ENCODE measurements around the gene SYNE1.

The SYNE1 gene

DNA sequence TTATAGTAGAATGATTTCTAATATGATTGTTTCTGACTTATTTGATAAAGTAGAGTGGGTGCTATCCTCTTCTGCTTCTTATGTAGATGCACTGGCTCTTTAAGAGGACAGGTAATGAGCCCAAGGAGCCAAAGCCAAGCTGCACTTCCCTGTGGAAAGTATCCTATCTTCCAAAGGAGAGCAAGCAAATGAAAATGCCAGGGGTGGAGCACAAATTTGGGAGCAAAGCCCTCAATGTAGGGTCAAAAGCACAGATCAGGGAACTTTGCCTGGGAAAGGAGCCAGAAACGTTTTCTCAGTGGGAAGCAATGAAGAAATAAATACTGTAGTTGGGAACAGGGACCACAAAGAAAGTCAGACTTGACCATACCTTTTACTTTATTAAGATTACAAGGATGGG lies 242.9 kb downstream of the SYNE1 start:
- H3K4me3 ChIP-seq (ENCODE audit: low read depth, low read length), result no peak overlapping the region
- DNase-seq (ENCODE audit: low read depth), result no peak

DNA sequence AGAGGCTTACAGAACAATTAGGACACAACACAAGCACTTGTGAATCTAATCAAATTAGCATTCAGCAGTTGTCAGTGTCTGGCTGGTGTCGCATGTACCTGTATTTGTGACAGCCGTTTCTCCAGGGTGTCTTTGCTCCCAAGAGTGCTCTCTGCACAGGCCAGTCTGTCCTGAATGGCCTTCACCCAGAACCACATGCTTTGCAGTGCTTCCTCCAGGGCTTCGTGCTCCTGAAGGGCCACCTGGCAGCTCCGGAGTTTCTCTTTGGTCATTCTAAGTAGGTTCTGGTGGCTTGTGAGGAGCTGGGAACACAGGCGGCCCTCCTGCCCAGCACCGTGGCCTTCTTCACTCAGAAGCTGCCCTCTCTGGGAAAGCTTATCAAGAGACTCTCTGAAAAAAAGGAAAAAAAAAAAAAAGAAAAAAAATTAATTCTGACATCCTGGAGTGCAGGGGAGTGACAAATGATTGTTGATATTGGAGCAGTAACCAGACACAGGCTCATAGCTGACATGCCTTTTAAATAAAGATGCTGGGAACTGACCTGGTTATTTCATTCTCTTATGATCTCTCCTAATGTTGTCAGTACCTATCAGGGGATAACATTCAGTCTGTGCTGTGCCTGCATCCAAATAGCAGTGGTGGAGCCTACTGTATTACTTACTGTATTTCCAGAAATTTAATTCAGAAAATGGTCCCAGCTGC lies 245.8 kb downstream of the SYNE1 start:
- DNase-seq (ENCODE audit: low read depth), result no peak
- H3K4me3 ChIP-seq (ENCODE audit: low read depth, low read length), result no peak overlapping the region

- no peak overlapping the region for H3K4me3 ChIP-seq (ENCODE audit: low read depth, low read length)
- no peak for DNase-seq (ENCODE audit: low read depth)
Measured at GRCh38 chr6:152387091-152387490, 250.1 kb downstream of the SYNE1 start.

DNA sequence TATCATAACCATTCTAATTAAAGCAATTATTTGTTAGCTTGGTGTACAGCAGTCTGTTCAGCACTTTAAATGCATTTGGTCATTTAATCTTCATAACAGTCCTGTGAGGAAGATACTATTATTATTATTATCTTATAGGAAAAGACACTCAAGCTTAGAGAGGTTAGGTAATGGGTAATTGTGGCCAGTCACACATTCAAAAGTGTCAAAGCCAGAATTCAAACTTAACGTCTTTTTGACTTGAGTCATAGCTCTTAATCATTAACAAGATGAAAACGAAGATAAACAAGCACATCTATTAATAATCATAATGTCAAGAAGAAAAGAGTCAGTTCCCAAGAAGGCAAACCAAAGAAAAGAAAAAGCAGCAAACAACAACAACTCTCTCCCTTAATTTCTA lies 251.0 kb downstream of the SYNE1 start:
- DNase-seq (ENCODE audit: low read depth), result no peak

GRCh38 chr6:152380993-152381898 lies 255.9 kb downstream of the SYNE1 start:
- peak; percentile 89 for DNase-seq (ENCODE audit: low read depth)
- H3K4me3 ChIP-seq (ENCODE audit: low read depth, low read length), result peak overlapping the region; percentile 70

More for the DNA sequence above, 251.0 kb downstream of the SYNE1 start:
- H3K4me3 ChIP-seq (ENCODE audit: low read depth, low read length), result no peak overlapping the region

GRCh38 chr6:152380351-152380767 lies 256.8 kb downstream of the SYNE1 start:
- DNase-seq (ENCODE audit: low read depth), result peak; percentile 66
- H3K4me3 ChIP-seq (ENCODE audit: low read depth, low read length), result peak overlapping the region; percentile 70

- no peak for DNase-seq (ENCODE audit: low read depth)
- peak overlapping the region; percentile 70 for H3K4me3 ChIP-seq (ENCODE audit: low read depth, low read length)
Measured at GRCh38 chr6:152379423-152379822, 257.7 kb downstream of the SYNE1 start.

GRCh38 chr6:152378169-152378568 lies 259.0 kb downstream of the SYNE1 start:
- no peak overlapping the region for H3K4me3 ChIP-seq (ENCODE audit: low read depth, low read length)
- no peak for DNase-seq (ENCODE audit: low read depth)

- no peak for DNase-seq (ENCODE audit: low read depth)
- H3K4me3 ChIP-seq (ENCODE audit: low read depth, low read length), result no peak overlapping the region
Measured at GRCh38 chr6:152375197-152375596, 262.0 kb downstream of the SYNE1 start.

DNA sequence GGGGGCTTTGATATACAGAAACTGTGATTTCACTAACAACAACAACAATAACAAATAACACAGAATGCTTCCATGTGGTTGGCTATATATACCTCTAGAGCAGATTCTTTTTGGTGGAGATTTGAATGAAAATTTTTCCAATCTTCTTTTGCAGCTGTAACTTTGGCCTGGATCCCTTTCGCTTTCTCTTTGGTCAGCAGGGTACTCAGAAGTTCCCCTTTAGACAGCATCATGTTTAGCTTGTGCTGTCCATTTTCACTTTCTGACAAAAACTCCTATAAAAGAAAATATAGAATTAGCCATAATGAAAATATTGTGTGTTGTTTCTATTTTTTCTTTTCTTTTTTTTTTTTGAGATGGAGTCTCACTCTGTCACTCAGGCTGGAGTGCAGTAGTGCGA lies 264.2 kb downstream of the SYNE1 start:
- no peak overlapping the region for H3K4me3 ChIP-seq (ENCODE audit: low read depth, low read length)
- no peak for DNase-seq (ENCODE audit: low read depth)

DNA sequence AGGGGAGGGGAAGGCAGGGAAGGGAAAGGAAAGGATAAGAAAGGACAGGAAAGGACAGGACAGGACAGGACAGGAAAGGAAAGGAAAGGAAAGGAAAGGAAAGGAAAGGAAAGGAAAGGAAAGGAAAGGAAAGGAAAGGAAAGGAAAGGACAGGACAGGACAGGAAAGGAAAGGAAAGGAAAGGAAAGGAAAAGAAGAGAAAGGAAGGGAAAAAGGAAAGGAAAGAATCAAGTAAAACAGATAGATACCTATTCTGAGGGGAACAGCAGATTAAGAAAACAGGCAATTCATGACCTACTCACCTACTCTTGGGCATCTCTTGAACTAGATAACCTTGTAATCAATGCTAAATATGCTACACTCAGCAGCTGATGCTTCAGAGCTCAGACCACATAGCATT lies 265.4 kb downstream of the SYNE1 start:
- no peak overlapping the region for H3K4me3 ChIP-seq (ENCODE audit: low read depth, low read length)
- DNase-seq (ENCODE audit: low read depth), result no peak

- peak; percentile 37 for DNase-seq (ENCODE audit: low read depth)
- no peak overlapping the region for H3K4me3 ChIP-seq (ENCODE audit: low read depth, low read length)
Measured at GRCh38 chr6:152368751-152369624, 268.2 kb downstream of the SYNE1 start.

DNA sequence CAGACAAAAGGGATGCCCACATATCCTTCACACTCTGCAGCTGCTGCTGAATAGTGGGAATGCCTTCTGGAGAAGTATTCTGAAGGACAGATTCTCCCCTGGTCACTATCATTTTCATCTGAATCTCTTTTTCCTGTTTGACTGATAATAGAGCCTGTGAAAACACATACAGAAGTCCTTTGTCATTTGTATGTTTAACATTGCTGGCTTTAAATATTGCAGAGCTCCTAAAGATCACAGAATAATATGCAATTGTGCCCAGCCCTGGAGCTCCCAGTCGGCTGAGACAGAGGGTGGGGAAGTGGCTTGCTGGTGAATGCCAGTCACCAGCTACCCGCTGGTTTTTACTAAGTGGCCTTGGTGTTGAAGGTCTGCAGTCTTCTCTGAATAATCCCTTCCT lies 272.3 kb downstream of the SYNE1 start:
- H3K4me3 ChIP-seq (ENCODE audit: low read depth, low read length), result no peak overlapping the region
- DNase-seq (ENCODE audit: low read depth), result no peak

GRCh38 chr6:152360034-152360433 lies 277.1 kb downstream of the SYNE1 start:
- DNase-seq (ENCODE audit: low read depth), result no peak
- H3K4me3 ChIP-seq (ENCODE audit: low read depth, low read length), result no peak overlapping the region

DNA sequence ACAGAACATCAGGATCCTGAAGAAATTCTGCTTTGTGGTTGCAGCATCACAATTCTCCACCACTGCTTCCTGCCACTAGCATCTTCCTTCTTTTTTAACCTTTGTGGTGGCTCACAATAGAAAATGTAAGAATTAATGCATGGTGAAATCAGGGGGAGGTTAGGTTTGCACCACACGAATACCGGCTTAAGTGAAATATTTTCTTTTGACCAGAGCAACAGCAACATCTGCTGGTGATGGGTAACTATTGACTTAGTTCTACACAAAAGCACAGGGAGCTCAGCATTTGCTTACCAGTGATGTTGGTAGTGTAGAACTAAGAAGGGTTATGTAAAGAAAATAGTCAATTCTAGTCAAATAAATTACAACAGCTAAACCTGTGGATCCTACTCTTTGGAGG lies 280.5 kb downstream of the SYNE1 start:
- no peak for DNase-seq (ENCODE audit: low read depth)
- H3K4me3 ChIP-seq (ENCODE audit: low read depth, low read length), result no peak overlapping the region

- DNase-seq (ENCODE audit: low read depth), result no peak
- no peak overlapping the region for H3K4me3 ChIP-seq (ENCODE audit: low read depth, low read length)
Measured at GRCh38 chr6:152356016-152356415, 281.1 kb downstream of the SYNE1 start.

GRCh38 chr6:152355166-152355565 lies 282.0 kb downstream of the SYNE1 start:
- no peak for DNase-seq (ENCODE audit: low read depth)
- no peak overlapping the region for H3K4me3 ChIP-seq (ENCODE audit: low read depth, low read length)

- DNase-seq (ENCODE audit: low read depth), result no peak
- no peak overlapping the region for H3K4me3 ChIP-seq (ENCODE audit: low read depth, low read length)
Measured at GRCh38 chr6:152353440-152353839, 283.7 kb downstream of the SYNE1 start.

GRCh38 chr6:152351742-152352141 lies 285.4 kb downstream of the SYNE1 start:
- no peak overlapping the region for H3K4me3 ChIP-seq (ENCODE audit: low read depth, low read length)
- DNase-seq (ENCODE audit: low read depth), result no peak

DNA sequence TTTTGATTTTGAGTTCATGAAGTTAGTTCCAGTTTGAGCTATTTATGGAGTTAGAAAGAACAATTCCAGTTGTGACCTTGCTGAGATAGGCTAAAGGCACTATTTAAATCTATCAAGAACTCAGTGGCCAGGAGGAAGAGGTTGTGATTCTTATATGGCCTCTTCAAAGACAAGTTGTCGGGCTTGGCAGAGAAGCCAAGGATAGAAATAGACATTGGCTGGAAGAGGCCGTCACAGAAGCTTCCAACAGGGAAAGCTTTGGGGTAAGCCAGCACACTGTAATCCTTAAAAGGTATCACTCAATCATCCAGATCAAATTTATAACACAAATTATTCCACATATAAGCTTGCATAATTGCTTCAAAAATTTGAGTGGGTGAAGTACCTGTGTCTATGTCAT lies 286.1 kb downstream of the SYNE1 start:
- H3K4me3 ChIP-seq (ENCODE audit: low read depth, low read length), result no peak overlapping the region
- no peak for DNase-seq (ENCODE audit: low read depth)
